GM12801 (cell line): Measurements from ENCODE around the gene LRRC43.

Experiments used
- TF ChIP-seq, protein P1 (sequence below): IDR thresholded peaks from one replicate; pipeline ENCODE4 v1.5.1; 2011; ENCODE audit warnings: control low read depth; ENCODE audit not compliant: insufficient read length; ENCODE audit errors: extremely low read depth

Gene LRRC43

DNA sequence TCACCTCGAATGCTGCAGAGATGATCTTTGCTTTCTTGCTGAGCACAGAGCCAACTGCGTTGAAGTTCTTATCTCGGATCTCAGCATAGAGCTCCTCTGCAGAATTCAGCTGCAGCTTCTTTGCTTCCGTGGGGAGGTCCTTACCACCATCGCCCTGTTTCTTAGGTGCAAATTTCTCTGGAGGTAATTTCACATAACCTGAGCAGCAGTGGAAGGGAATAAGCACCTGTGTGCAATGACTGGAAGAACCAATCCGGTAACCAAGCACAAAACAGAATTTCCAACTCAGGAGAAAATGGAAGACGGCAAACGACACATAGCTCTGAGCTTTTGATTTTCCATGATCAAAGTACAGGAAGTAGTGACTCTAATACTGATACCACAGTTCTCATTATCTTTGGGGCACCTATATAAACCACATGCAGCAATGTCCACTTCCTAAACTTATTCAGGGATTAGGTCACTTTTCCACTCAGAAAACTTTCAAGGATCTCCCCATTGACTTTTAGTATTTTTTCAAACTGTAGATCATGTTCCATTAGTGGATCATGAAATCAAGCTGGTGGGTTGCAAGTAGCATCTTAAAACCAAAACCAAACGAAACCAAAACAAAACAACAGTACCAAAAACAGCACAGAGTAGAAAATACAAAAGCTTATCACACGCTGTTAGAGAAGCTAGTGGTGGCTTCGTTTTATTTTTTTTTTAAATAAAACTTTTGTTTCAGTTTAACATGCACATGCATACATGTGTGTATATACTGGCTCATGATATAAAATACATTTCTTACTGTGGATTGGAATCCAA, 61.8 kb downstream of the LRRC43 start:
- TF ChIP-seq, protein P1, sequence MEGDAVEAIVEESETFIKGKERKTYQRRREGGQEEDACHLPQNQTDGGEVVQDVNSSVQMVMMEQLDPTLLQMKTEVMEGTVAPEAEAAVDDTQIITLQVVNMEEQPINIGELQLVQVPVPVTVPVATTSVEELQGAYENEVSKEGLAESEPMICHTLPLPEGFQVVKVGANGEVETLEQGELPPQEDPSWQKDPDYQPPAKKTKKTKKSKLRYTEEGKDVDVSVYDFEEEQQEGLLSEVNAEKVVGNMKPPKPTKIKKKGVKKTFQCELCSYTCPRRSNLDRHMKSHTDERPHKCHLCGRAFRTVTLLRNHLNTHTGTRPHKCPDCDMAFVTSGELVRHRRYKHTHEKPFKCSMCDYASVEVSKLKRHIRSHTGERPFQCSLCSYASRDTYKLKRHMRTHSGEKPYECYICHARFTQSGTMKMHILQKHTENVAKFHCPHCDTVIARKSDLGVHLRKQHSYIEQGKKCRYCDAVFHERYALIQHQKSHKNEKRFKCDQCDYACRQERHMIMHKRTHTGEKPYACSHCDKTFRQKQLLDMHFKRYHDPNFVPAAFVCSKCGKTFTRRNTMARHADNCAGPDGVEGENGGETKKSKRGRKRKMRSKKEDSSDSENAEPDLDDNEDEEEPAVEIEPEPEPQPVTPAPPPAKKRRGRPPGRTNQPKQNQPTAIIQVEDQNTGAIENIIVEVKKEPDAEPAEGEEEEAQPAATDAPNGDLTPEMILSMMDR, result no peak

GRCh38 chr12:122245553-122245952, 62.6 kb downstream of the LRRC43 start:
- TF ChIP-seq, protein P1, result no peak

GRCh38 chr12:122250047-122250446, 67.1 kb downstream of the LRRC43 start:
- TF ChIP-seq, protein P1, result no peak

DNA sequence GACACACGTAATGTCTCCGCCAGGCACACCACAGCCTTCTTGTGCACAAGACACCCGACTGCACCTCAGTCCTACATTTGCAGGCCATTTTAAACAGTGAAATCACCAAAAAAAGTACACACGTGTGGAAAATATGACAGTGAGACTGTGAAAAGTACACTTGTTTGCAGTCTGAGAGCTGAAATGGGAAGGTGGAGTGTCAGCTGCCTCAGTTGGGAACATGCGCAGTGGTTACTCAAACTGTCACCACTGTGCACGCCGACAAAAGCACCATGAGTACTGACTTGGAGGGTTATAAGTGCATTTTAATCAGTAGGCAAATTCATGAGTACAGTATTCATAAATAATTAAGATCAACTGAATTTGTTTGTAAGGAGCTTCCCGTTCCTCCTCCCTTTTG, 67.6 kb downstream of the LRRC43 start:
- TF ChIP-seq, protein P1, result no peak
